GM12864 (cell line): Measurements from ENCODE around the gene ATF7.

ENCODE experiments used
- DNase-seq: peaks from one replicate; pipeline ENCODE4 v3.0.0-alpha.2; 2011; ENCODE audit warnings: low read depth
- H3K4me3 ChIP-seq: 2 replicates; pipeline ENCODE4 v1.5.1; 2011; ENCODE audit warnings: mild to moderate bottlenecking, low read depth, low read length, control low read depth
- CTCF ChIP-seq: IDR thresholded peaks from 2 replicates; pipeline ENCODE4 v1.5.1; 2011; ENCODE audit warnings: low read depth, mild to moderate bottlenecking, moderate library complexity, low read length, control low read depth, inconsistent platforms; ENCODE audit errors: missing control alignments

The ATF7 gene

GRCh38 chr12:53515291-53515680 lies 110.9 kb downstream of the ATF7 start:
- H3K4me3 ChIP-seq = no peak overlapping the region
- DNase-seq = no peak
- TF ChIP-seq CTCF = no peak

DNA sequence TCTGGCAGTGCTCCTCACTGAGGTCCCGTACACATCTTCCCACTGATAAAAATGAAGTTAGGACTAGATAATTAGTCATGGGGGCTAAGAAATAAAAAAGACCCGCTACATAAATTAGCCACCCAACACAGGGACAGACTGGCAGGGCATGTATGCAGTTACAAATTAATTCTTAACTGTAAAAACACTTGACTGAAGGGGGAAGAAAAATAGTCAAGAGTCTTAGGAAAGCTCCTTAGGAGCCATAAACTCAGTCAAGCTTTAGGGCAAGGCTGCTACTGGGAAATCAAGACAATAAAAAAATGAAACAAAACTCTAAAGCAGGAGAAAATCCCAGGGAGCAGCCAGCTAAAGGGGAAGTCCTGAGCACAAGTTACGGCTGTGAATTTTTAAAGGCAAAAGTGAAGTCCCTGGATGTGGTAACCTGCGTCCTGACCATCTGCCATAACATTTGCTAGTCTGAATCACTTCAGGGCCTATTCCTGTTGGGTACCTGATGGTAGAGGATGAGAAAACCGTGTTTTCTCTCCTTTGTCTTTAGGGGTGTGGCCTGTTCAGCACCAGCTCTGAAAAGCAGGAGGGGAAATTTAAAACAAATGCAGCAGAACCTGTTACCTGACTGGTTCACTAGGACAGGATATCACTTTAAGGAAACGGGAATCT lies 111.4 kb downstream of the ATF7 start:
- H3K4me3 ChIP-seq = no peak overlapping the region
- TF ChIP-seq CTCF = no peak

DNA sequence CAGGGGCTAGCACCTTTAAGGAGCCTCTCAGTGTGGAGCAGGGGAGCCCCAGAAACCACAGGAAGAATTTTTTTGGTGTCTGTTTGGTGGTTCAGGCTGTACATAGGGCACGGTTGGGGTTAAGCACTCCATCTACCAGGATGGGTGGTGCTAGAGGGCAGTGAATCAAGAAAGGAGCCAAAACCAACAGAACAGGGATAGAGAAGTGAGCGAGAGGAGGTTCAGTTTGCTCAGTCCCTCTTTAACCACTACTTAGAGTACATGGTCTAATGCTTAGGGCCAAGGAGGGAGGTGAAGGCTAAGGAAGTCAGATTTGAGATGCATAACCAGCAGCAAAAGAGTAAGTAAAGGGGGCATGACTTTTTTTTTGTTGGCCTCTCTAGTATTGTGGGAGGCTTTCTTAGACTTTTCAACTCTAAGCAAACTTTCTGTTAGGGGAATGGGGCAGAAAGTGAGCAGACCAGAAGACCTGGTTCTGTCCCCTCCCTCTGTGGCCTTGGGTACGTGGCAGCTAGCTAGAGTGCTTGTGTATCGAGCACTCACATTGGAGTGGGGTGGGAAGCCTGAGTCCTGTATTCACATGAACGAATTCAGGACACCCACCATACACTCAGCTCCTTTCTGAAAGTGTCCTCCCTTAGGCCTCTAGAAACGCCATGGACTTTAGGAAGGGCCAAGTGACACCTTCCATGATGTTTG lies 112.3 kb downstream of the ATF7 start:
- no peak overlapping the region for H3K4me3 ChIP-seq
- no peak for DNase-seq
- TF ChIP-seq CTCF = no peak

More for the DNA sequence above, 111.4 kb downstream of the ATF7 start:
- no peak for DNase-seq

- TF ChIP-seq CTCF = no peak
- no peak overlapping the region for H3K4me3 ChIP-seq
- no peak for DNase-seq
Observed at GRCh38 chr12:53510181-53510812, 115.9 kb downstream of the ATF7 start.

- no peak overlapping the region for H3K4me3 ChIP-seq
Observed at GRCh38 chr12:53508534-53509170, 117.5 kb downstream of the ATF7 start.

DNA sequence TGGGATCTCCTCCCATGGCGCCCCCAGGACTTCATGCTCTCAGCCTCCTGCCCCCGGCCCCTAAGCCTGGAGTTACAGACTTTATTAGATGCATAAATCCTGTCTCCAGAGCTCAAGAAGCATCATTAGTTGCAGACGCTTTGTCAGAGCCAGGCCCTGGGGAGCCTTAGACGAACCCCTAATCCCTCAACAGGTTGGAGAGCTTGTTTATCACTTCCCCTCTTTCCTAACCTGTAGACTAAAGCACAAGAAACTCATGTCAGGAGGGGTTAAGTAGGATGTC lies 118.6 kb downstream of the ATF7 start:
- no peak overlapping the region for H3K4me3 ChIP-seq
- no peak for DNase-seq
- no peak for TF ChIP-seq CTCF

More at GRCh38 chr12:53508534-53509170, 117.5 kb downstream of the ATF7 start:
- DNase-seq = peak; percentile 42
- peak; percentile 95 for TF ChIP-seq CTCF
